Measurements from ENCODE around the gene FAM9C. TPM values are rescaled to one million over a fixed set of nuclear protein-coding genes. Genes with fewer than 3 reads are reported as not detected.

Gene FAM9C
- total RNA-seq (2021; ENCODE audit: unreplicated experiment) (not detected), Bru-seq, nascent RNA (not detected), BruChase-seq, experiment 1, labeled RNA remaining after a 2-hour chase (not detected), BruChase-seq, experiment 2, labeled RNA remaining after a 6-hour chase (not detected)
- not detected for polyA plus RNA-seq (2012; ENCODE audit: insufficient read length)
- long read RNA-seq, result 0 reads

- no peak within 1 kb of the TSS for H3K4me3 ChIP-seq (ENCODE audit: low read depth in 2 of 2, low read length in 2 of 2)
- TF ChIP-seq SIN3A (IDR thresholded peaks at IDR 0.05; ENCODE audit: borderline replicate concordance, insufficient read depth, low read depth, low read length), result no peak
- intact Hi-C loops (cut with micrococcal nuclease; ENCODE audit: unreplicated experiment), result no loop called here
- H3K27ac ChIP-seq (ENCODE audit: low read length), result no peak within 1 kb of the TSS
- no peaks in the 10 kb centered on the region for H3K9me3 ChIP-seq (ENCODE audit: control insufficient read depth, insufficient read depth, low read depth, low read length)
- no peak for ATAC-seq
- no peaks in the 10 kb centered on the region for H3K27me3 ChIP-seq (ENCODE audit: control insufficient read depth, insufficient read depth, low read length)
- POLR2A ChIA-PET, result no interaction called here
- CTCF ChIA-PET, result no interaction called here
- no peaks in the 10 kb centered on the region for H3K4me1 ChIP-seq (ENCODE audit: control insufficient read depth, insufficient read depth, low read length)
- BruUV-seq (replicated peaks), result no TSS peak
- no peaks in the 10 kb centered on the region for H3K36me3 ChIP-seq (ENCODE audit: control insufficient read depth, insufficient read depth, low read length)
- no peak for DNase-seq (ENCODE audit: low read depth, low spot score)
- in situ Hi-C loops (cut with HindIII; ENCODE audit: low pct_unique_long_range_greater_than_20kb, low sequenced_read_pairs), result no loop called here
Measured at GRCh38 chrX:13044441-13044840, at the start of gene FAM9C. FAM9C (minus strand) TSS chrX:13044620; CDS start chrX:13043789, 831 bp downstream.

- intact Hi-C loops (cut with micrococcal nuclease; ENCODE audit: unreplicated experiment), result loop anchor here (10.0 kb wide), 1 partner anchor 109 kb away; no protein-coding TSS in a partner anchor
- POLR2A ChIA-PET, result no interaction called here
- Histone ChIP-seq H3K27ac (ENCODE audit: low read length) (peak overlapping the region; percentile 81), H3K4me3 (ENCODE audit: low read depth in 2 of 2, low read length in 2 of 2) (no peak overlapping the region), H3K27me3 (ENCODE audit: control insufficient read depth, insufficient read depth, low read length) (no peaks in the 10 kb centered on the region), H3K9me3 (ENCODE audit: control insufficient read depth, insufficient read depth, low read depth, low read length) (no peaks in the 10 kb centered on the region), H3K36me3 (ENCODE audit: control insufficient read depth, insufficient read depth, low read length) (no peaks in the 10 kb centered on the region), H3K4me1 (ENCODE audit: control insufficient read depth, insufficient read depth, low read length) (peaks cover 10% of the 10 kb centered on the region)
- BruUV-seq (replicated peaks), result no TSS peak
- DNase-seq (ENCODE audit: low read depth, low spot score) (no peak), ATAC-seq (no peak)
- in situ Hi-C loops (cut with HindIII; ENCODE audit: low pct_unique_long_range_greater_than_20kb, low sequenced_read_pairs), result no loop called here
- no peak for TF ChIP-seq SIN3A (IDR thresholded peaks at IDR 0.05; ENCODE audit: borderline replicate concordance, insufficient read depth, low read depth, low read length)
- CTCF ChIA-PET, result no interaction called here
Measured at GRCh38 chrX:13093529-13094140, 49.2 kb upstream of the FAM9C start.

GRCh38 chrX:13092455-13092941, 48.1 kb upstream of the FAM9C start:
- Histone ChIP-seq H3K36me3 (ENCODE audit: control insufficient read depth, insufficient read depth, low read length) (no peaks in the 10 kb centered on the region), H3K9me3 (ENCODE audit: control insufficient read depth, insufficient read depth, low read depth, low read length) (no peaks in the 10 kb centered on the region), H3K4me1 (ENCODE audit: control insufficient read depth, insufficient read depth, low read length) (peaks cover 10% of the 10 kb centered on the region), H3K4me3 (ENCODE audit: low read depth in 2 of 2, low read length in 2 of 2) (no peak overlapping the region), H3K27me3 (ENCODE audit: control insufficient read depth, insufficient read depth, low read length) (no peaks in the 10 kb centered on the region), H3K27ac (ENCODE audit: low read length) (peak overlapping the region; percentile 81; the same call in 1 of the 2 replicates)
- BruUV-seq (replicated peaks), result no TSS peak
- in situ Hi-C loops (cut with HindIII; ENCODE audit: low pct_unique_long_range_greater_than_20kb, low sequenced_read_pairs) (no loop called here), intact Hi-C loops (cut with micrococcal nuclease; ENCODE audit: unreplicated experiment) (loop anchor here (10.0 kb wide), 1 partner anchor 108 kb away; no protein-coding TSS in a partner anchor)
- DNase-seq (ENCODE audit: low read depth, low spot score) (no peak), ATAC-seq (no peak)
- CTCF ChIA-PET, result no interaction called here
- POLR2A ChIA-PET, result no interaction called here
- TF ChIP-seq SIN3A (IDR thresholded peaks at IDR 0.05; ENCODE audit: borderline replicate concordance, insufficient read depth, low read depth, low read length) (no peak), TCF7L2 (IDR thresholded peaks at IDR 0.05; ENCODE audit: low read depth, low read length) (no peak), POLR2AphosphoS5 (IDR thresholded peaks at IDR 0.05; ENCODE audit: low read depth, low read length) (no peak), REST (IDR thresholded peaks at IDR 0.05; ENCODE audit: insufficient read depth in 1 of 2, low read depth in 2 of 2, low read length in 1 of 2) (no peak), CTCF (IDR thresholded peaks at IDR 0.05) (no peak)
